SK-MEL-5 (cell line): ENCODE measurements around the gene LDLR. TPM values are rescaled to one million over a fixed set of nuclear protein-coding genes. Genes with fewer than 3 reads are reported as not detected.
A peak's percentile ranks its signal among the peaks of the same experiment; 100 is the strongest.
"Not testable (repeated sequence)": the region's sequence is repeated elsewhere in the genome, so short reads cannot be mapped to it uniquely, and the experiment has no call there.

Experiments used
- DNase-seq: peaks from one replicate; pipeline ENCODE4 v3.0.0-alpha.2; 2016; ENCODE audit warnings: low read depth, low spot score
- in situ Hi-C: cut with HindIII; loops from 2 replicates; pipeline ENCODE4 v1.10.0; 2016; ENCODE audit warnings: low sequenced_read_pairs, high pct_unique_total_duplicates, low pct_unique_long_range_greater_than_20kb
- total RNA-seq: library from RNA; depleted of rRNA; stranded (reverse); fragments of >200 nt; shearing (Covaris generic); gene quantifications from 2 replicates; pipeline ENCODE4 v1.2.3, GENCODE V29; 2014

The LDLR gene
- total RNA-seq, 1 experiment from 2014 or later: 51.2 TPM

DNA sequence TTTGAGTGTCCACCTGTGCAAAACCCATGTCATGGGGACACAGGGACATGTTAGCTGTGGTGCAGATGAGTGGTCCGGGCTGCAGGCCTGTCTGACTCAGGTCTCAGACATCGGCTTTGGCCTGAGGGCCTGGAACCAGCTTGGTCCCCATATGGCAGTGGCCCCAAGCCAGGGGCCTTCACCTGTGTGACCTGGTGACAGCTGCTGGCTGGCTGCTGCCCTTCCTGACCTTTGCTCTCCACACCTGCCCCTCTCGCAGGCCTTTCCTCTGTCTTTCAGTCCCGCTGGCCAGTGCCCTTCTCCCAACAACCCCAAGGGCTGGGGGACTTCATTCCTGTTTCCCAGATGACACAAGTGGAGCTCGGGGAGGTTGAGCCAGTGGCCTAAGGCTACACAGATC, 22.9 kb upstream of the LDLR start:
- DNase-seq: no peak
- in situ Hi-C loops: no loop called here

DNA sequence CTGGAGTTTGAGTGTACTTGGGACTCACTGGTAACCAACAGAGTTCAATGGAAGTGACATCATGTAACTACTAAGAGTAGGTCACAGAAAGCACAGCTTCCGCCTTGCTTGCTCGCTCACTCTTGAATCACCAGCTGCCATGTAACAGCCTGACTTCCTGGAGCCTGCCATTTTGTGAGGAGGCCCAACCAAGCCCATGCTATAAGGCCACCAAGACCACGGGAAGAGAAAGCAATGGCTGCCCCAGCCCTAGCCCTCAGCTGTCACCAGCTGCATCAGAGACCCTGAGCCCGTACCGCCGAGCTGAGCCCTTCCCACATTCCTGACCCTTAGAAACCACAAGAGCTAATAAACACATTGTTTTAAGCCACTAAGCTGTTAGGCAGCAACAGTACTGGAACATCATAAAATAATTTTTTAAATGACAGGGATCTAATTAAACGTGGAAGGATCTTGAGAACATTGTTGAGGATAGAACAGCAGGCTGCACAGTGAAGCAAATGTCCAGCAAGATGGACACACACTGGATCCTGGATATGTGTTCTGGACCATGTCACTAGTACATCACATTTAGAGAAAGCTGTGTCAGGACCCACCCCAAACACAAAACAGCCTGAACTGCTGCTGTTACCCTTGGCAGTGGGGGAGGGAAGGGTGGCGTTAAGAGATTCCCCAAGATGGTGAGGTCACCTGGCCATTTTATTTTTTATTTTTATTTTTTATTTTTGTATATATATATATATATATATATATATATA, 21.7 kb upstream of the LDLR start:
- in situ Hi-C loops: no loop called here
- DNase-seq: no peak

DNA sequence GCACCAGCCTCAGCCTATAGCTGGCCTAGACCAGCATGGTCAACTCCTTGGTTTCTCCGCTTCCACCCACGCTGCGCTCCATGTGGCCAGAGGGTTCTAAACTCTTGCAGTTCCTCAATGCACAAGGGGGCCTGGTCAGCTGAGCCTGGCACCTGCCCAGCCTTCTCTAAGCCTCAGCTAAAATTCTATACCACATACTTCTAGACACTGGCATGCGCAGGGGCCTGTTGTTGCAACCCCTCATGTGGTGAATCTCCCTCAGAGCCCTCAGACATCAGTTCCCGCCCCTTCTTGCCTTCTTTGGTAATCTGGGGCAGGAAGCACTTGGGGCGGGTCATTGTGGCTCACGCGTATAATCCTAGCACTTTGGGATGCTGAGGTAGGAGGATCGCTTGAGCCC, 19.7 kb upstream of the LDLR start:
- DNase-seq: no peak
- in situ Hi-C loops: no loop called here

DNA sequence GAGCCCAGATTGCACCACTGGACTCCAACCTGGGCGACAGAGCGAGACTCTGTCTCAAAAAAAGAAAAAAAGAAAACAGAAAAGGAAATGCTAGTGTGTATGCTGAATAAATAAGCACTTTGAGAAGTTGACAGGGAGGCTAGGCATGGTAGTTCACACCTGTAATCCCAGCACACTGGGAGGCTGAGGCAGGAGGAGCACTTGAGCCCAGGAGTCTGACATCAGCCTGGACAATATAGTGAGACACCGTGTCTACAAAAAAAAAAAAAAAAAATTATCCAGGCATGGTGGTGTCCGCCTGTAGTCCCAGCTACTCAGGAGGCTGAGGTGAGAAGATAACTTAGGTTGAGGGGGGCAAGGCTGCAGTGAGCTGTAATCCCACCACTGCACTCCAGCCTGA, 19.1 kb upstream of the LDLR start:
- DNase-seq: no peak
- in situ Hi-C loops: no loop called here

DNA sequence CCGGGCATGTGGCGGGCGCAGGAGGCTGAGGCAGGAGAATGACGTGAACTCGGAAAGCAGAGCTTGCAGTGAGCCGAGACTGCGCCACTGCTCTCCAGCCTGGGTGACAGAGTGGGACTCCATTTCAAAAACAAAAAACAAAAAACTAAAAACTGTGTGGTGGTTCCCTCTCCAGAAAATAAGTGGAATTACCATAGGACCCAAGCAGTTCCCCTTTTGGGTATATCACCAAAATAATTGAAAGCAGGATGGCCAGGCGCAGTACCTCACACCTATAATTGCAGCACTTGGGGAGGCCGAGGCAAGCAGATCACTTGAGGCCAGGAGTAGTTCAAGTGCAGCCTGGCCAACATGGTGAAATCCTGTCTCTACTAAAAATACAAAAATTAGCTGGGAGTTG, 15.7 kb upstream of the LDLR start:
- in situ Hi-C loops: no loop called here
- DNase-seq: no peak

DNA sequence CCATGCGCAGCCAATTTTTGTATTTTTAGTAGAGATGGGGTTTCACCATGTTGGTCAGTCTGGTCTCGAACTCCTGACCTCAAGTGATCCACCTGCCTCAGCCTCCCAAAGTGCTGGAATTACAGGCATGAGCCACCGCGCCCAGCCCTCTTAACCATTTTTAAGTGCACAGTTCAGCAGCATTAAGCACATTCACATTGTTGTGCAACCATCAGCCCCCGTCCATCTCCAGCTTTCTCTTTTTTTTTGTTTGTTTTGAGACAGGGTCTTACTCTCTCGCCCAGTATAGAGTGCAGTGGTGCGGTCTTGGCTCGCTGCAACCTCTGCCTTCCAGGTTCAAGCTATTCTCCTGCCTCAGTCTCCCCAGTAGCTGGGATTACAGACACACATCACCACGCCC, 12.5 kb upstream of the LDLR start:
- DNase-seq, in situ Hi-C loops: not testable (repeated sequence)

DNA sequence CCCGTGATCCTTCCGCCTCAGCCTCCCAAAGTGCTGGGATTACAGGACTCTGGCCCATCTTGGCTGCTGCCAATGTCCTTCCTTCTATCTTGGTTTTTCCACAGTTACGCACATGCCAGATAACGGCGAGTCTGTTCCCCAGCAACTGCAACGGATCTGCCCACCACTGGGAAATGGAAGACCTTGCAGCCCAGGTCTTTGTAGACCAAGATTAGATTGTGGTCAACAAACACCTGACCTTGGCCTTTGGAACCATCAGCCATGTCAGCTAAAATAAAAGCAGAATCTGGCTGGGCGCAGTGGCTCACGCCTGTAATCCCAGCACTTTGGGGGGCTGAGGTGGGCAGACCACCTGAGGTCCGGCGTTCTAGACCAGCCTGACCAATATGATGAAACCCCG, 10.4 kb upstream of the LDLR start:
- in situ Hi-C loops: no loop called here

DNA sequence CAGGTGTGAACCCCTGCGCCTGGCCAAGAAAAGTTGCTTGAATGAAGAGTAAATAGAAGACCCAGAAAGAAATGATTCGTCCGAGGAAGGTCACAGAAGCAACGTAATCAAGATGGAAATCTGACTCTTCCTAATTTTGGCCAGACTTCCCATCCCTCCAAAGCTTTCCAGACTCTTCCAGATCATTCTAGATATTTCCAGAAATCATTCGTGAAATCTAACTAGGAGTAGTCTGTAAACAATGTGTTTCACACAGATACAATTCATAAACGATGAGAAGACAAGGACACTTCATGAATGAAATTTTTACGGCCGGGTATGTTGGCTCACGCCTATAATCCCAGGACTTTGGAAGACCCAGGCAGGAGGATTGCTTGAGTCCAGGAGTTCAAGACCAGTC, 9.3 kb upstream of the LDLR start:
- no peak for DNase-seq
- in situ Hi-C loops: no loop called here

More for the DNA sequence above, 10.4 kb upstream of the LDLR start:
- no peak for DNase-seq

DNA sequence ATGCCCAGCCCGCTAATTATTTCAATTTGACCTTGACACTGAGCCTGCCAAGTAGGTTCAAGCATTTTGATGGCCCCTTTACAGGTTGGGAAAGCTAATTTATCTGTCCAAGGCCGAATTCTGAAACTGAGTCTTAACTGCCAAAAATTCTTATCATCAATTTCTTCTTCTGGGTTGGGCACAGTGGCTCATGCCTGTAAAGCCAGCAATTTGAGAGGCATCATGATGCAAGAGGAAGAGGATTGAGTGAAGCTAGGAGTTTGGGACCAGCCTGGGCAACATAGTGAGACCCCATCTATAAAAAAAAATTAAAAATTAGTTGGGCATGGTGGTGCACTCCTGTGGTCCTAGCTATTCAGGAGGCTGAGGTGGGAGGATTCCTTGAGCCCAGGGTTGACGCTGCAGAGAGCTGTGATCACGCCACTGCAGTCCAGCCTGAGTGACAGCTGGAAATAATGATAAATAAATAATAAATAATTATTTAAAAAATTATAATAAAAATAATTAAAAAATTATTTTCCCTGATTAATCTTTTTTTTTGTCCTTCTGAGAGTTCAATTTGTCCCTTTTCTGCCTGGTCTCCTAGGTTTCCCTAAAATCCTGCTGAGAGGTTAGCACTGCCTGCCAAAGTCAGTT, 1.3 kb upstream of the LDLR start:
- in situ Hi-C loops: no loop called here
- no peak for DNase-seq

DNA sequence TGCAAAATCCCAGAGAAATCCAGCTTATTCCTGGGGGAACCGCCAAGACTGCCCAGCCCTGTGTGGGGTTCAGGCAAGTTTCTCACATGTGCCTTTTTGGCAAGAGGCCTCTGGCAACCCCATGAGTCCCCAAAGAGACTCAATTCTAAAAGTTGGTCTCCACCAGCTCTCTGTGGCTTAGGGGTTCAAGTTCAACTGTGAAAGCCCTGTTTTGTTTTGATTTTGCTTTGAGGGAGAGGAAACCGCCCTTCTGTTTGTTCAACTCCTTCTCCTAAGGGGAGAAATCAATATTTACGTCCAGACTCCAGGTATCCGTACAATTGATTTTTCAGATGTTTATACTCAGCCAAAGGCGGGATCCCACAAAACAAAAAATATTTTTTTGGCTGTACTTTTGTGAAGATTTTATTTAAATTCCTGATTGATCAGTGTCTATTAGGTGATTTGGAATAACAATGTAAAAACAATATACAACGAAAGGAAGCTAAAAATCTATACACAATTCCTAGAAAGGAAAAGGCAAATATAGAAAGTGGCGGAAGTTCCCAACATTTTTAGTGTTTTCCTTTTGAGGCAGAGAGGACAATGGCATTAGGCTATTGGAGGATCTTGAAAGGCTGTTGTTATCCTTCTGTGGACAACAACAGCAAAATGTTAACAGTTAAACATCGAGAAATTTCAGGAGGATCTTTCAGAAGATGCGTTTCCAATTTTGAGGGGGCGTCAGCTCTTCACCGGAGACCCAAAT, 583 bp upstream of the LDLR start:
- no peak for DNase-seq
- in situ Hi-C loops: no loop called here

DNA sequence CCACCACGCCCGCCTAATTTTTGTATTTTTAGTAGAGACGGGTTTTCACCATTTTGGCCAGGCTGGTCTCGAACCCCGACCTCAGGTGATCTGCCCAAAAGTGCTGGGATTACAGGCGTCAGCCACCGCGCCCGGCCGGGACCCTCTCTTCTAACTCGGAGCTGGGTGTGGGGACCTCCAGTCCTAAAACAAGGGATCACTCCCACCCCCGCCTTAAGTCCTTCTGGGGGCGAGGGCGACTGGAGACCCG, 676 bp downstream of the LDLR start:
- DNase-seq, in situ Hi-C loops: not testable (repeated sequence)

DNA sequence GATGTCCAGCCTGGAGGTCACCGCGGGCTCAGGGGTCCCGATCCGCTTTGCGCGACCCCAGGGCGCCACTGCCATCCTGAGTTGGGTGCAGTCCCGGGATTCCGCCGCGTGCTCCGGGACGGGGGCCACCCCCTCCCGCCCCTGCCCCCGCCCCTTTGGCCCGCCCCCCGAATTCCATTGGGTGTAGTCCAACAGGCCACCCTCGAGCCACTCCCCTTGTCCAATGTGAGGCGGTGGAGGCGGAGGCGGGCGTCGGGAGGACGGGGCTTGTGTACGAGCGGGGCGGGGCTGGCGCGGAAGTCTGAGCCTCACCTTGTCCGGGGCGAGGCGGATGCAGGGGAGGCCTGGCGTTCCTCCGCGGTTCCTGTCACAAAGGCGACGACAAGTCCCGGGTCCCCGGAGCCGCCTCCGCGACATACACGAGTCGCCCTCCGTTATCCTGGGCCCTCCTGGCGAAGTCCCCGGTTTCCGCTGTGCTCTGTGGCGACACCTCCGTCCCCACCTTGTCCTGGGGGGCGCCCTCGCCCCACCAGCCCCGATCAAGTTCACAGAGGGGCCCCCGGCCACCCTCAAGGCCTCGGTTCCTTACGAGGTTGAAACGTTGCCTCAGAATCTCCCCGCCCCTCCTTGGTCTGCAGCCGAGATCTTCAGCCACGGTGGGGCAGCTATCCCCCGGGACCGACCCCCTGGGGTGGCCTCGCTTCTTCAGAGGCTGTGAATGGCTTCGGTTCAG, 1.2 kb downstream of the LDLR start:
- in situ Hi-C loops: no loop called here
- DNase-seq: peak; percentile 95

DNA sequence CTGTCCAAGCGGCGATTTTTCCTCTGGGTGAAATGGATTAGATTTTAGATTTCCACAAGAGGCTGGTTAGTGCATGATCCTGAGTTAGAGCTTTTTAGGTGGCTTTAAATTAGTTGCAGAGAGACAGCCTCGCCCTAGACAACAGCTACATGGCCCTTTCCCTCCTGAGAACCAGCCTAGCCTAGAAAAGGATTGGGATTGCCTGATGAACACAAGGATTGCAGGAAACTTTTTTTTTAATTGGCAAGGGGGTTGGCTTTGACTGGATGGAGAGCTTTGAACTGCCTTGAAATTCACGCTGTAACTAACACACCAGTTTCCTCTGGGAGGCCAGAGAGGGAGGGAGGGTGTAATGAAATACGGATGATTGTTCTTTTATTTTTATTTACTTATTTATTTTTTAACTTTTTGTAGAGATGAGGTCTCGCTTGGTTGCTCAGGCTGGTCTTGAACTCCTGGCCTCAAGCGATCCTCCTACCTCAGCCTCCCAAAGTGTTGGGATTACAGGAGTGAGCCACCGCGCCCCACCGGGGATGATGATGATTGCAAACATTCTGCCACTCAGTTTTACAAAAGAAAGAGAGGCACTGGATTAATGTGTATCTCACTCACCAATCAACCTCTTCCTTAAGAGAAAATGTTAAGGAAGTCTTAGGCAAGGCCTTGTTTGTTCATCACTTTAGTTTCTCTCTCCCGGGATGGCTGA, 1.9 kb downstream of the LDLR start:
- in situ Hi-C loops: no loop called here
- DNase-seq: no peak

DNA sequence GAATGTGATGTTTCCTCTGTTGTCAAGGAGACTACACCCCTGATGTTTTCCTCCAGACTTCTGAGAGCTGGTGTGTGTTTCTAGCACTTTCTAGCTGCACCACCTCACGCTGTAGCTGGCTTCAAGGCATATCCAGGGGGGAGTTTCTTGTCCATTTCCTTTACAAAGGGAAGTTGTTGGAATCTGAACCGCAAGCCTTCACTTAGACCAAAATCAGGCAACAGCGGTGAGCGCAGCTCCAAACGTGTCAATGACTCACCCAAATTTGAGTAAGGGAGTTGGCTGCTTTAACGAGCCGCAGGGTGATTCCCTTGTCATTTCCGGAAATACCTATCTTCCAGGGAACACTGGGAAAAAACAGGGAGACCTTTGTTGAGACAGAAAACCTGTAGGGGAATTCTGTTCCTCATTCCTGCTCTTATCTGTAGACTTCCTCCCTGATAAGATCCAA, 2.5 kb downstream of the LDLR start:
- in situ Hi-C loops: no loop called here

DNA sequence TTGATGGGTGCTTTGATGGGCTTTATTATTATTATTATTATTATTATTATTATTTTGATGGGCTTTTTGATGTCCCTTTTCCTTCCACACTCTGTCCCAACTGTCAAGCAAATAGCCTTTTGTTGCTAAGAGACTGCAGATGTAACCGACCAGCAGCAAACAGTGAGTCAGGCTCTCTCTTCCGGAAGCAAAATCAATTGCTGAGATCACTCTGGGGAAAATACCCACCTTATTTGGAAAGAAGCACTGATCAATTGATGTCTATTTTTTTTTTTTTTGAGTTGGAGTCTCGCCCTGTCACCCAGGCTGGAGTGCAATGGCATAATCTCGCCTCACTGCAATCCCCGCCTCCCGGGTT, 2.9 kb downstream of the LDLR start:
- peak; percentile 41 for DNase-seq
- in situ Hi-C loops: no loop called here

More for the DNA sequence above, 2.5 kb downstream of the LDLR start:
- peak; percentile 91 for DNase-seq

DNA sequence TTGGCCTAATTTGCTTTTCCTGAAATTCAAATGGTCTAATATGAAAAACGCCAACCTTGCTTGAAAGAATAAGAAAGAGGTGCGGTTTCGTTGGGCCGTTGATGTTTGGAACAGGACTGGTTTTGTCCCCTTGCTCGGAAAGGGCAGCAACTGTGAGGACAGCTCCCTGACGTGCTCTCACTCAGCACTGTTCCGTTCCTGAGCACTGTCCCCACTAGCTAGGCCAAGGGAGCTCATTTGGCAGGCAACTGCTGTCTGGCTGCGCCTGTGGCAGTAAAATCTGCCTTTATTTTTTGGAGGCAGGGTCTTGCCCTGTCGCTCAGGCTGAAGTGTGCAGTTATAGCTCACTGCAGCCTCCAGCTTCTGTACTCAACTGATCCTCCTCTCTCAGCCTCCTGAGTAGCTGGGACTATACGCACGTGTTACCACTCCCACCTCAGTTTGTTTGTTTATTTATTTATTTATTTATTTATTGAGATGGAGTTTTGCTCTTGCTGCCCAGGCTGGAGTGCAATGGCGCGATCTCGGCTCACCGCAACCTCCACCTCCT, 4.5 kb downstream of the LDLR start:
- in situ Hi-C loops: no loop called here
- DNase-seq: no peak

DNA sequence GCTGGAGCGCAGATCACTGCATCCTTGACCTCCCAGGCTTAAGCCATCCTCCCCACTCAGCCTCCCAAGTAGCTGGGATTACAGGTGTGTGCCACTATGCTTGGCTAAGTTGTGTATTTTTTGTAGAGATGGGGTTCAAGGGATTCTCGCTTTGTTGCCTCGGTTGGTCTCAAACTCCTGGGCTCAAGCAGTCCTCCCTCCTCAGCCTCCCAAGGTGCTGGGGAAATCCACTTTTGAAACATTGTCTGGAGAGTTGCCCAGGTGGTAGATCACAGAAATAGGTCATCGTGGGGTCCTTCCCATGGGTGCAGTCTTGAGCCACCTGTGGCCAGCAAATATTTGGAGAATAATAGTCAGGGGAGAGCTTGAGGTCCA, 5.2 kb downstream of the LDLR start:
- in situ Hi-C loops: no loop called here
- DNase-seq: no peak
